AG04450 (cell line): ENCODE results near the gene EREG. TPM values are rescaled to one million over a fixed set of nuclear protein-coding genes. Genes with fewer than 3 reads are reported as not detected.

ENCODE experiments used
- CTCF ChIA-PET: fragments of 300-600, 350-600 bp; formaldehyde crosslinking; extraction: SDS; loops from one replicate; lab custom pipeline; 2022; ENCODE audit warnings: antibody characterized with exemption, inconsistent platforms; lab: Charles Lee
- POLR2A ChIA-PET: fragments of 350-600 bp; formaldehyde crosslinking; extraction: SDS; loops from one replicate; lab custom pipeline; 2021; ENCODE audit warnings: antibody characterized with exemption, inconsistent platforms; lab: Yijun Ruan, JAX
- DNase-seq: peaks from one replicate; pipeline ENCODE4 v3.0.0-alpha.2; 2011; ENCODE audit warnings: low read depth, low spot score
- H3K27ac ChIP-seq: one replicate; pipeline ENCODE4 v1.5.1; 2012; ENCODE audit warnings: low read depth, low read length, control low read depth
- H3K27me3 ChIP-seq: one replicate; pipeline ENCODE4 v1.6.0; 2012; ENCODE audit warnings: low read length; ENCODE audit not compliant: control insufficient read depth, insufficient read depth
- H3K4me3 ChIP-seq: 2 replicates; pipeline ENCODE4 v1.5.1; 2011; ENCODE audit warnings: mild to moderate bottlenecking, low read depth, low read length, control low read depth
- H3K9me3 ChIP-seq: 2 replicates; pipeline ENCODE4 v1.5.1; 2012; ENCODE audit warnings: low read length; ENCODE audit not compliant: control insufficient read depth, insufficient read depth
- polyA plus RNA-seq: library from polyadenylated mRNA; depleted of rRNA; stranded (reverse); fragments of >200 nt; gene quantifications from 2 replicates; pipeline ENCODE4 v1.2.3, GENCODE V29; 2011
- TF ChIP-seq, protein P1 (sequence below): IDR thresholded peaks from 2 replicates; pipeline ENCODE4 v1.5.1; 2011; ENCODE audit warnings: low read depth, low read length, control low read depth, inconsistent platforms

The EREG gene
- polyA plus RNA-seq, 1 experiment = 1.8 TPM

DNA sequence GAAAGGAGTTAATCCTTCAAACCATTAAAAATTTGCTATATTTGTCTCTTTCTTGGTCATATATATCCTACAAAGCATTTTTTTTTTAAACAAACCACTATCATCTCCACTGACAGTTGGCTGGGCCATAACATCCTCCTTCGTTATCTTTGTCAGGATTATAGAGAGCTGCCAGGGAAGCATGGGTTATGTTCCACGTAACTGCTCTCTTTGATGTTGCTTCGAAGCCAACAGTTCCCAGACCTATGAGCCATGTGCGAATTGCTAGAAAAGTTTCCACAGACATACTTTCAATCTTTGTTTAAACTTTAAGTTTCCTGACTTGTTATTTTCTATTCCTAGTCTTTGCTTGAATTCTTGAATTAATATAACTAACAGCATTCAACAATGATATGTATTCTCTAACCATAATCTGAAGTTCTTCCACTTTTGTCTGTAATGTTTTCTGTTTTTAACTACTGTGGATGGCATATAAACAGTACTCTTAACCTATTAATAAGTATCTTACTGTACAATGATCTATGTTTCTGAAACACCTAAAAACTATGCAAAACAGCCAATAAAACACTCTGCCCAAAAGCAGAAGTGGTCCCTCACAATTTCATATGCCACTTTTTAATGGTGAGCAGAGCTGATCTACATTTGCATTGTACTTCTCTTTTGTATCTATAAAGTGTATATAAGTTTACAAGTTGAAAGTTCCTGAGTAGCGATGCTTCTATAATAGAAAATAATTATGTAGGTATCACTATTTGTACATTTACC is 37.9 kb downstream of the EREG start:
- TF ChIP-seq, protein P1, sequence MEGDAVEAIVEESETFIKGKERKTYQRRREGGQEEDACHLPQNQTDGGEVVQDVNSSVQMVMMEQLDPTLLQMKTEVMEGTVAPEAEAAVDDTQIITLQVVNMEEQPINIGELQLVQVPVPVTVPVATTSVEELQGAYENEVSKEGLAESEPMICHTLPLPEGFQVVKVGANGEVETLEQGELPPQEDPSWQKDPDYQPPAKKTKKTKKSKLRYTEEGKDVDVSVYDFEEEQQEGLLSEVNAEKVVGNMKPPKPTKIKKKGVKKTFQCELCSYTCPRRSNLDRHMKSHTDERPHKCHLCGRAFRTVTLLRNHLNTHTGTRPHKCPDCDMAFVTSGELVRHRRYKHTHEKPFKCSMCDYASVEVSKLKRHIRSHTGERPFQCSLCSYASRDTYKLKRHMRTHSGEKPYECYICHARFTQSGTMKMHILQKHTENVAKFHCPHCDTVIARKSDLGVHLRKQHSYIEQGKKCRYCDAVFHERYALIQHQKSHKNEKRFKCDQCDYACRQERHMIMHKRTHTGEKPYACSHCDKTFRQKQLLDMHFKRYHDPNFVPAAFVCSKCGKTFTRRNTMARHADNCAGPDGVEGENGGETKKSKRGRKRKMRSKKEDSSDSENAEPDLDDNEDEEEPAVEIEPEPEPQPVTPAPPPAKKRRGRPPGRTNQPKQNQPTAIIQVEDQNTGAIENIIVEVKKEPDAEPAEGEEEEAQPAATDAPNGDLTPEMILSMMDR = no peak
- H3K27me3 ChIP-seq = no peaks in the 10 kb centered on the region
- ChIA-PET POLR2A (no interaction called here), CTCF (interaction anchor here (1.3 kb wide), 2 partner anchors 42 to 273 kb away, joined by 5 read pairs; partner anchors contain the start of gene AREG)
- peaks cover 8% of the 10 kb centered on the region; the same call in 1 of the 2 replicates for H3K9me3 ChIP-seq
- no peak overlapping the region for H3K27ac ChIP-seq
- DNase-seq = no peak
- H3K4me3 ChIP-seq = no peak overlapping the region

DNA sequence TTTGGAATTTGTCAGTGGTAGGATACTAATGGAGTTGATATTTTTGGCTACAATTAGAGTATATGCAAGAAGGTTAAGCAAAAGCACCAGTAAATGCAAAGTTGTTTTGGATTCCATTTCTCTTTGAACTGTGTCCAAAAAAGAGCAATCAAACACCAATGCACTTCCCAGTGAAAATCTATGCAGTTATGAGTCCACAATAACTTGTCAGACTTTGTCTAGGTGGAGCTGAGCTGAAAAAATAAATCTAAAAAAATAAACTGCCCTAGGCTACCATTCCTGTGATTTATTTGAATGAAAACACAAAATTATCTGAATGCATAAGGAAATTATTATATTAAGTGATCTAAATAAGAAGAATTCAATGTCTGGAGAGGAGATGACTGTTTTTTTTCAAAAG is 42.9 kb downstream of the EREG start:
- no peaks in the 10 kb centered on the region for H3K9me3 ChIP-seq
- no peak overlapping the region for H3K4me3 ChIP-seq
- POLR2A ChIA-PET = no interaction called here
- TF ChIP-seq, protein P1 = no peak
- CTCF ChIA-PET = no interaction called here
- DNase-seq = no peak
- no peaks in the 10 kb centered on the region for H3K27me3 ChIP-seq
- H3K27ac ChIP-seq = no peak overlapping the region

DNA sequence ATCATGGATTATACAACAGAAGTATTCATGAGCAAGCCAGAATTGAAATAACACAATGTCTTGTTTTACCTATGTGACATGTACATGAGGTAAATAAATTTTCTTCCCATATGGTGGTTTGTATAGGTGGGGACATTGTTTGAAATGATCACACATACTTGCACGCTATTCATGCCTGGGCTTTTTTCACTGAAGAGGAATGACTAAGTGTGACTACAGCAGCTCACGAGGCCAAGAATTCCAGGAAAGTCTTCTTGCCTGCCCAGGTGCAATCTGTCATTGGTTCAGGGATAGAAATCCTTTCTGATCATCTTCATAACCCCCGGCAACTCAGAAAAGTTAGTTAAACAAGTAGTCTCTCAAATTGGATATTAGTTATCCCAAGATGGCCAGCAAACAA is 43.7 kb downstream of the EREG start:
- no peak for DNase-seq
- POLR2A ChIA-PET = no interaction called here
- Histone ChIP-seq H3K9me3 (no peaks in the 10 kb centered on the region), H3K4me3 (no peak overlapping the region), H3K27ac (no peak overlapping the region), H3K27me3 (no peaks in the 10 kb centered on the region)
- TF ChIP-seq, protein P1 = no peak
- CTCF ChIA-PET = no interaction called here

DNA sequence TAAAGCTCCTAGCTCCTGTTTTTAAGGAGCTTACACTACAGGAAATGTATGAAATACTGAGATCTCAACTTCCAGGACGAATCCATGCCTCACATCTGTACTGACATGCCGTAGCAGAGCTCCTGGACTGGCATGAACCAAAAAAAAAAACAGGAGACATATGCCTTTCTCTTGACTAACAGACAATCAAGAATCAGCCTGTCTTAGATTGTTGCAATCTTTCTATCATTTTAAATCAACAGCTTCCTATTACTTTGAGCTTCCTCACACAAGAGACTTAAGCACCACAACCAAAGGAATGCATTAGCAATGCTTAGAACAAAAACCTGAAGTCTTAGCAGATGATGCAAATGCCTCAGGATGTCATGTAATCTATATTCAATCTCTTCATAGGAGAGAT is 45.3 kb downstream of the EREG start:
- H3K9me3 ChIP-seq = no peaks in the 10 kb centered on the region
- H3K27ac ChIP-seq = no peak overlapping the region
- DNase-seq = no peak
- H3K4me3 ChIP-seq = no peak overlapping the region
- TF ChIP-seq, protein P1 = no peak
- ChIA-PET CTCF (interaction anchor here (0.6 to 2.4 kb wide), 4 partner anchors 34 to 90 kb away, joined by 3 to 6 read pairs (median 4); partner anchors contain the start of gene AREG), POLR2A (no interaction called here)
- H3K27me3 ChIP-seq = no peaks in the 10 kb centered on the region

DNA sequence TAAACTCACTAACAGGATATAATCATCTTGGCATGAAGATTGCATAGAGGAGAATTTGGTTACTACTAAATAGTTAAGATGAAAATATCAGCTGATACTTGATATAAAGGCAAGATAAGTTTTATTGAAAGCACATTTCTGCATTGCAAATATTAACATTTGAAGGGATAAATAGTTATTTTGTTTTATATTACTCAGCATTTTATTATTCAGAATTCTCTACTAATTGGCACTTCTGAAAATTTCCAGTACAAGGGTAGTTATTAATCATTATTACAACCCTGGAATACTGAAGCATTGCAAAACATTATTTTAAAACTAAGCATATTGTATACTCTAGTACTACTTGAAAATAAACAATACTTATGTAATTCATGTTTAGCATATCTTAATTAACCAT is 47.3 kb downstream of the EREG start:
- no peak for DNase-seq
- Histone ChIP-seq H3K9me3 (no peaks in the 10 kb centered on the region), H3K4me3 (no peak overlapping the region), H3K27ac (no peak overlapping the region), H3K27me3 (no peaks in the 10 kb centered on the region)
- ChIA-PET POLR2A (no interaction called here), CTCF (interaction anchor here (2.4 kb wide), 1 partner anchor 33 kb away, joined by 6 read pairs; the partner anchor contains the start of gene AREG)
- TF ChIP-seq, protein P1 = no peak
